GM18519 (cell line): ENCODE results near the gene ENO3.
A peak's percentile ranks its signal among the peaks of the same experiment; 100 is the strongest.

Experiments
- ATAC-seq: cut with Tn5 transposase; IDR thresholded peaks from one replicate; pipeline ENCODE4 v1.9.1; 2021; ENCODE audit warnings: mild to moderate bottlenecking, moderate library complexity; ENCODE audit not compliant: unreplicated experiment, low FRiP score

The ENO3 gene

GRCh38 chr17:4971826-4972225 lies 20.9 kb downstream of the ENO3 start:
- ATAC-seq: no peak

GRCh38 chr17:4972322-4972721 lies 21.4 kb downstream of the ENO3 start:
- ATAC-seq: no peak

GRCh38 chr17:4972752-4973151 lies 21.8 kb downstream of the ENO3 start:
- no peak for ATAC-seq

GRCh38 chr17:4973256-4974114 lies 22.6 kb downstream of the ENO3 start:
- ATAC-seq: no peak

GRCh38 chr17:4974115-4974670 lies 23.3 kb downstream of the ENO3 start:
- no peak for ATAC-seq

- no peak for ATAC-seq
Measured at GRCh38 chr17:4978726-4979125, 27.8 kb downstream of the ENO3 start.

GRCh38 chr17:4980644-4981216 lies 29.8 kb downstream of the ENO3 start:
- no peak for ATAC-seq

- no peak for ATAC-seq
Measured at GRCh38 chr17:4982305-4982704, 31.4 kb downstream of the ENO3 start.

- ATAC-seq: no peak
Measured at GRCh38 chr17:4986403-4986802, 35.5 kb downstream of the ENO3 start.

GRCh38 chr17:4986951-4987766 lies 36.2 kb downstream of the ENO3 start, which contains the start of gene CAMTA2:
Gene CAMTA2, minus strand, starts transcription at chr17:4987675. Its CDS starts 1,453 bp downstream, at chr17:4986222.
- no peak for ATAC-seq

- no peak for ATAC-seq
Measured at GRCh38 chr17:4987767-4988567, 37.0 kb downstream of the ENO3 start.

- no peak for ATAC-seq
Measured at GRCh38 chr17:4994081-4994595, 43.2 kb downstream of the ENO3 start.

- ATAC-seq: peak; percentile 70
Measured at GRCh38 chr17:4997302-4998026, 46.5 kb downstream of the ENO3 start, which contains the start of the genes INCA1 and KIF1C. Gene INCA1, minus strand, starts transcription at chr17:4997522. Its CDS starts 3,085 bp downstream, at chr17:4994437. Gene KIF1C, plus strand, starts transcription at chr17:4997950. Its CDS starts 2,297 bp downstream, at chr17:5000247.

- no peak for ATAC-seq
Measured at GRCh38 chr17:4998027-4998731, 47.3 kb downstream of the ENO3 start.

GRCh38 chr17:4998732-4999429 lies 48.0 kb downstream of the ENO3 start:
- no peak for ATAC-seq

- ATAC-seq: no peak
Measured at GRCh38 chr17:4999430-5000093, 48.6 kb downstream of the ENO3 start.

GRCh38 chr17:5000237-5000639 lies 49.3 kb downstream of the ENO3 start:
- no peak for ATAC-seq
